Neural progenitor cell (in vitro differentiated cells): ENCODE data around the gene MON1B. TPM values are rescaled to one million over a fixed set of nuclear protein-coding genes. Genes with fewer than 3 reads are reported as not detected.
A peak's percentile ranks its signal among the peaks of the same experiment; 100 is the strongest.

Experiments used
- DNase-seq: peaks from one replicate; pipeline ENCODE4 v3.0.0-alpha.2; 2016; ENCODE audit warnings: low spot score
- H2AFZ ChIP-seq: fragments of 200-600 bp; sonication (generic); replicated peaks from 2 replicates; pipeline ENCODE4 v1.6.1; 2016; ENCODE audit warnings: antibody characterized with exemption
- H3F3A ChIP-seq: fragments of 200-600 bp; sonication (generic); 2 replicates; pipeline ENCODE4 v1.6.1; 2016; ENCODE audit warnings: antibody characterized with exemption, low read depth
- H3K27ac ChIP-seq: fragments of 200-600 bp; sonication (generic); 2 replicates; pipeline ENCODE4 v1.5.1; 2016; ENCODE audit warnings: mild to moderate bottlenecking
- H3K27me3 ChIP-seq: fragments of 200-600 bp; sonication (generic); 2 replicates; pipeline ENCODE4 v1.6.1; 2016; ENCODE audit warnings: mild to moderate bottlenecking, moderate library complexity
- H3K36me3 ChIP-seq: fragments of 200-600 bp; sonication (generic); 2 replicates; pipeline ENCODE4 v1.5.1; 2016
- H3K4me1 ChIP-seq: fragments of 200-600 bp; sonication (generic); 2 replicates; pipeline ENCODE4 v1.6.1; 2016; ENCODE audit warnings: mixed run types
- H3K4me2 ChIP-seq: fragments of 200-600 bp; sonication (generic); 2 replicates; pipeline ENCODE4 v1.6.1; 2016
- H3K4me3 ChIP-seq: fragments of 200-600 bp; sonication (generic); 2 replicates; pipeline ENCODE4 v1.5.1; 2016
- H3K79me2 ChIP-seq: fragments of 200-600 bp; sonication (generic); 2 replicates; pipeline ENCODE4 v1.6.1; 2016; ENCODE audit warnings: low read depth
- H3K9ac ChIP-seq: fragments of 200-600 bp; sonication (generic); 2 replicates; pipeline ENCODE4 v1.6.1; 2016
- H3K9me3 ChIP-seq: fragments of 200-600 bp; sonication (generic); 2 replicates; pipeline ENCODE4 v1.5.1; 2016; ENCODE audit warnings: low read depth
- H4K20me1 ChIP-seq: fragments of 200-600 bp; sonication (generic); 2 replicates; pipeline ENCODE4 v1.6.1; 2016; ENCODE audit warnings: low read depth
- H3K27ac Mint-ChIP-seq: 3 replicates; pipeline ENCODE4 v1.8.0; 2021; ENCODE audit warnings: mixed read lengths
- H3K27me3 Mint-ChIP-seq: 2 replicates; pipeline ENCODE4 v1.8.0; 2022; ENCODE audit warnings: low read depth, mild to moderate bottlenecking, inconsistent platforms, moderate library complexity, mixed read lengths; ENCODE audit not compliant: insufficient read depth
- H3K36me3 Mint-ChIP-seq: 3 replicates; pipeline ENCODE4 v1.8.0; 2021; ENCODE audit warnings: mixed read lengths
- H3K4me1 Mint-ChIP-seq: 3 replicates; pipeline ENCODE4 v1.8.0; 2021; ENCODE audit warnings: mixed read lengths
- H3K4me3 Mint-ChIP-seq: 3 replicates; pipeline ENCODE4 v1.8.0; 2021; ENCODE audit warnings: mild to moderate bottlenecking, moderate library complexity, mixed read lengths
- H3K9me3 Mint-ChIP-seq: 3 replicates; pipeline ENCODE4 v1.8.0; 2020; ENCODE audit warnings: mixed read lengths
- EZH2 ChIP-seq: fragments of 200-600 bp; sonication (generic); IDR thresholded peaks from 2 replicates; pipeline ENCODE4 v1.6.1; 2017; ENCODE audit warnings: antibody characterized with exemption, mild to moderate bottlenecking, moderate library complexity
- EZH2phosphoT487 ChIP-seq: fragments of 200-600 bp; sonication (generic); IDR thresholded peaks from 2 replicates; pipeline ENCODE4 v1.6.1; 2017; ENCODE audit warnings: antibody characterized with exemption
- total RNA-seq: library from RNA; depleted of rRNA; stranded (reverse); fragments of >200 nt; gene quantifications from 2 replicates; pipeline ENCODE4 v1.2.3, GENCODE V29; 2015; ENCODE audit warnings: low replicate concordance
- TF ChIP-seq, protein P1 (sequence below): fragments of 200-600 bp; sonication (generic); IDR thresholded peaks from 2 replicates; pipeline ENCODE4 v1.5.1; 2017; ENCODE audit warnings: antibody characterized with exemption, mild to moderate bottlenecking

Gene MON1B
- 9.1 and 10.8 TPM in 2 replicates for total RNA-seq

DNA sequence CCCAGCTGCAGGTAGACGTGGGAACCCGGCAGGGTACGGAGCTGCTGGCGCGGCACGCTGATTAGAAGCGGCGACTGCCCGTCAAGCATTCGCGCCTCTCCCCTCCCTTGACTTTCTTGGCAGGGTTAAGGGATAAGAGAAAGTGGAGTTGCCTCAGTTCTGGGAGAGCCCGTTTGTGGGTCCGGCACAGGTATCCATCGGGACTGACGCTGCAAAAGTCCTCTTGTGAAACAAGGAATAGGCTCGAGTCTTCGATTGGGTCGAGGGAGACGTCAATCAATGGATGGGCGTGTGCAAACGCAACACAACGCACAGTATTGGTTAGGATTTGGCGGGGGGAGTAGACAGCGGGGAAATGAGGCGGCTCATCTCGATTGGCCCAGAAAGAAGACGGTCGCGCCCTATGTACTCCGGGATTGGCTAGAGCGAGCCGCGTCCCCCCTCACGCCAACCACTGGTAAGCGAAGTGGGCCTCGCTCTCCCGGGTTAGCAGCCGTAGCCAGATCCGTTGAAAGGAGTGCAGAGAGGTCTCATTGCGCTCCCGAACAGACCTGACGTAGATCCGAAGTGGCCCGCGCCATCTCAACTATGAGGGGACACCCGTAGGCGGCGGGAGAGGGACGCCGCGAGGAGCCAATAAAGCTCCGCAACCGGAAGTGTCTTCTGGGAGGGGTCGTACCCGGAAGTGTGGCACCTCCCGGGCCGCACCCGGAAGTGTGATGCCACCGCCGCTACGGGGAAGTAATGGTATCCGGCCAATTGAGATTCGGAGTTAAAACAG is at the start of gene MON1B:
Gene MON1B, plus strand, starts transcription at position 713 of the 781 bp plus-strand sequence. CDS start 296 bp downstream, outside the sequence.
- TF ChIP-seq, protein P1, sequence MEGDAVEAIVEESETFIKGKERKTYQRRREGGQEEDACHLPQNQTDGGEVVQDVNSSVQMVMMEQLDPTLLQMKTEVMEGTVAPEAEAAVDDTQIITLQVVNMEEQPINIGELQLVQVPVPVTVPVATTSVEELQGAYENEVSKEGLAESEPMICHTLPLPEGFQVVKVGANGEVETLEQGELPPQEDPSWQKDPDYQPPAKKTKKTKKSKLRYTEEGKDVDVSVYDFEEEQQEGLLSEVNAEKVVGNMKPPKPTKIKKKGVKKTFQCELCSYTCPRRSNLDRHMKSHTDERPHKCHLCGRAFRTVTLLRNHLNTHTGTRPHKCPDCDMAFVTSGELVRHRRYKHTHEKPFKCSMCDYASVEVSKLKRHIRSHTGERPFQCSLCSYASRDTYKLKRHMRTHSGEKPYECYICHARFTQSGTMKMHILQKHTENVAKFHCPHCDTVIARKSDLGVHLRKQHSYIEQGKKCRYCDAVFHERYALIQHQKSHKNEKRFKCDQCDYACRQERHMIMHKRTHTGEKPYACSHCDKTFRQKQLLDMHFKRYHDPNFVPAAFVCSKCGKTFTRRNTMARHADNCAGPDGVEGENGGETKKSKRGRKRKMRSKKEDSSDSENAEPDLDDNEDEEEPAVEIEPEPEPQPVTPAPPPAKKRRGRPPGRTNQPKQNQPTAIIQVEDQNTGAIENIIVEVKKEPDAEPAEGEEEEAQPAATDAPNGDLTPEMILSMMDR: no peak
- TF ChIP-seq EZH2 (no peak), EZH2phosphoT487 (no peak)
- Histone ChIP-seq H3K9ac (peak within 1 kb of the TSS; percentile 63), H3K9me3 (no peaks in the 10 kb centered on the region), H4K20me1 (no peaks in the 10 kb centered on the region), H3K36me3 (no peaks in the 10 kb centered on the region), H3K79me2 (peaks cover 21% of the 10 kb centered on the region), H3K4me2 (peak within 1 kb of the TSS; percentile 88), H3K4me3 (peak within 1 kb of the TSS; percentile 88), H3K27ac (peak within 1 kb of the TSS; percentile 84), H3K4me1 (peaks cover 7% of the 10 kb centered on the region), H3F3A (peaks cover 14% of the 10 kb centered on the region), H2AFZ (peak within 1 kb of the TSS; percentile 88), H3K27me3 (peaks cover under 1% of the 10 kb centered on the region)
- Mint-ChIP-seq H3K4me3 (peak within 1 kb of the TSS; percentile 99), H3K36me3 (peaks cover 8% of the 10 kb centered on the region), H3K4me1 (peaks cover 25% of the 10 kb centered on the region), H3K27me3 (peaks cover 2% of the 10 kb centered on the region), H3K27ac (peak within 1 kb of the TSS; percentile 97), H3K9me3 (no peaks in the 10 kb centered on the region)
- DNase-seq: peak; percentile 98

DNA sequence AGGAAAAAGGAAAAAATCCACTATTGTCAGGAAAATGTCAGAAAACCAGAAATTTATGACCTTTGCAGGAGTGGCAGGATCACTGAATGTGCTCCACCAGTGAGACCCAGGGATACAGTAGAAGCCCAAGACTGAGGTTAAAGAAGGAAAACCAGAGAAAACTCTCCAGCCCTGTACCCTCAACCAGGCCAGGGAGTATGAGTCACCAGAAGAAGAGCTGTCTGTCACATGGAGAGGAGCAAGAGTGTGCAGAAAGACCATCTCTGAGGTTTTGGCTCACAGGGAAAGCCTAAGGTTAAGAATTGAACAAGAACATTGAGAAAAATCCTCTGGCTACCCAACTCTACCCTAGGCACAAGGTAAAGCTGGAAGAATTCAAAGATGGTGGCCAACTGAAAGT is 47.6 kb upstream of the MON1B start:
- H3K4me2 ChIP-seq: no peak overlapping the region

DNA sequence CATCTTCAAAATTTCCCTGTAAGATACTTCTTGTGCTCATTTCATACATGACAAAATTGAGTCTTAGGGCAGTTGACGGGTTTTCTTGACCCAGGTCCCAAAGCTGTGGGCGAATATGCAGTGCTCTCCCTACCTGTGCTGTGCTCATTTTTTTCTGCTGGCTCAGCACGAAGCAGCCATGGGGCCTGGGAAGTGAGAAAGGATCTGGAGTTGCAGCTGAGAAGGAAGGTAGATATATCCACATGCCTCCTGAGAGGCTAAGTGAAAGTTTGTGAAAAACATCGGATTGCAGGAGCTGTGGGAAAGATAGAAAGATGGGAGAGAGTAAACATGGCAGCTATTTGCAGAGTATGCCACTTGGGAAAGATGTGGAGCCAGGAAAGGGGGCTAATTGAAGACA is 42.9 kb upstream of the MON1B start:
- Mint-ChIP-seq H3K27ac (no peak overlapping the region), H3K9me3 (peaks cover 5% of the 10 kb centered on the region), H3K27me3 (peaks cover 3% of the 10 kb centered on the region), H3K36me3 (no peaks in the 10 kb centered on the region), H3K4me1 (no peaks in the 10 kb centered on the region), H3K4me3 (no peak overlapping the region)
- Histone ChIP-seq H3K27me3 (no peaks in the 10 kb centered on the region), H3K9me3 (no peaks in the 10 kb centered on the region), H2AFZ (no peak overlapping the region), H3K9ac (no peak overlapping the region), H3K27ac (no peak overlapping the region), H3F3A (no peaks in the 10 kb centered on the region), H4K20me1 (no peaks in the 10 kb centered on the region), H3K36me3 (no peaks in the 10 kb centered on the region), H3K4me2 (no peak overlapping the region), H3K79me2 (no peaks in the 10 kb centered on the region), H3K4me3 (no peak overlapping the region), H3K4me1 (no peaks in the 10 kb centered on the region)
- DNase-seq: no peak
- no peak for TF ChIP-seq EZH2
- TF ChIP-seq, protein P1: no peak
- TF ChIP-seq EZH2phosphoT487: no peak

More for the DNA sequence above, 47.6 kb upstream of the MON1B start:
- Histone ChIP-seq H3K79me2 (no peaks in the 10 kb centered on the region), H3K4me3 (no peak overlapping the region), H3K27me3 (no peaks in the 10 kb centered on the region), H2AFZ (no peak overlapping the region), H3F3A (no peaks in the 10 kb centered on the region), H3K9me3 (no peaks in the 10 kb centered on the region), H3K9ac (no peak overlapping the region), H4K20me1 (no peaks in the 10 kb centered on the region), H3K36me3 (no peaks in the 10 kb centered on the region), H3K27ac (no peak overlapping the region), H3K4me1 (no peaks in the 10 kb centered on the region)
- Mint-ChIP-seq H3K27ac (no peak overlapping the region), H3K4me1 (no peaks in the 10 kb centered on the region), H3K36me3 (no peaks in the 10 kb centered on the region), H3K9me3 (peaks cover 5% of the 10 kb centered on the region), H3K4me3 (no peak overlapping the region), H3K27me3 (no peaks in the 10 kb centered on the region)
- TF ChIP-seq, protein P1: no peak
- TF ChIP-seq EZH2phosphoT487: no peak
- TF ChIP-seq EZH2: no peak
- DNase-seq: no peak
